Measurements from ENCODE around the gene CTSA. TPM values are rescaled to one million over a fixed set of nuclear protein-coding genes. Genes with fewer than 3 reads are reported as not detected.

CTSA gene
- total RNA-seq, 1 experiment from 2014 or later = 109 TPM

DNA sequence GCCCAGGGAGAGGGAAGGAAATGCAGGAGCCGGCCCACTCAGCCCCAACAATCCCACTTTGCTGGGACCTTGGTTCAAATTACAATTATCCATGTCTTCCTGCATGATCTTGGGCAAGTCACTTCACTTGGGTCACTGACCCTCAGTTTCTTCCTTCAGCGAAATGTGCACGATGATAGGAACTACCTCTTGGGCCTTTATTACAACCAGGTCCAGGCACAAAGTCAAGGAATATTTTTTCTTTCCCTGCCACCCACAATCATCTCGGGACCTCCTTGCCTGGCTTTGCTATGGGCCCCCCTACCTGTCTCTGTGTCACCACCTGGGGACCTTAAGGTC is 21.2 kb downstream of the CTSA start:
- H3K9ac ChIP-seq (ENCODE audit: low read length) = no peak overlapping the region
- no peaks in the 10 kb centered on the region for H3K36me3 ChIP-seq (ENCODE audit: control insufficient read depth in 1 of 2, insufficient read depth in 2 of 2, low read length in 2 of 2)
- intact Hi-C loops (cut with micrococcal nuclease) = no loop called here
- no peak overlapping the region for H3K27ac ChIP-seq (ENCODE audit: low read depth, low read length)
- no peak overlapping the region for H2AFZ ChIP-seq (ENCODE audit: low read depth, low read length, poor library complexity, severe bottlenecking)
- no TSS peak for BruUV-seq (replicated peaks)
- peaks cover 0 to 15% of the 10 kb centered on the region in 2 experiments; a peak in 3 of 4 replicates for H3K4me1 ChIP-seq (ENCODE audit: control insufficient read depth in 1 of 2, insufficient read depth in 2 of 2, low read length in 2 of 2)
- DNase-seq (ENCODE audit: low read depth, low spot score) (no peak), ATAC-seq (no peak)
- CTCF ChIA-PET = no interaction called here
- H3K27me3 ChIP-seq (ENCODE audit: insufficient read depth, low read length) = no peaks in the 10 kb centered on the region
- H3K4me2 ChIP-seq (ENCODE audit: low read length) = no peak overlapping the region
- H3K9me3 ChIP-seq (ENCODE audit: control insufficient read depth in 1 of 2, insufficient read depth in 1 of 2, low read depth in 1 of 2, low read length in 2 of 2) = no peaks in the 10 kb centered on the region
- H3K9me2 ChIP-seq (ENCODE audit: insufficient read depth) = no peaks in the 10 kb centered on the region
- no peaks in the 10 kb centered on the region for H4K20me1 ChIP-seq (ENCODE audit: insufficient read depth)
- RAD21 ChIA-PET (ENCODE audit: low non-redundant PET in 1 of 2, low total read pairs in 2 of 2, uncharacterized antibody in 2 of 2, unreplicated experiment in 2 of 2) = no interaction called here
- no peak overlapping the region for H3K4me3 ChIP-seq (replicated peaks in 1 of 2; ENCODE audit: low read depth in 1 of 2, low read length in 2 of 2)
- POLR2A ChIA-PET = no interaction called here
- TF ChIP-seq YY1 (IDR thresholded peaks at IDR 0.05; ENCODE audit: extremely low read depth, insufficient replicate concordance, low read depth, low read length) (no peak), POLR2AphosphoS5 (IDR thresholded peaks at IDR 0.05; ENCODE audit: low read depth, low read length) (no peak), JUND (IDR thresholded peaks at IDR 0.05) (no peak), EZH2 (IDR thresholded peaks at IDR 0.05) (no peak), SRF (IDR thresholded peaks at IDR 0.05; ENCODE audit: low read depth) (no peak)
- TF ChIP-seq, protein P1, sequence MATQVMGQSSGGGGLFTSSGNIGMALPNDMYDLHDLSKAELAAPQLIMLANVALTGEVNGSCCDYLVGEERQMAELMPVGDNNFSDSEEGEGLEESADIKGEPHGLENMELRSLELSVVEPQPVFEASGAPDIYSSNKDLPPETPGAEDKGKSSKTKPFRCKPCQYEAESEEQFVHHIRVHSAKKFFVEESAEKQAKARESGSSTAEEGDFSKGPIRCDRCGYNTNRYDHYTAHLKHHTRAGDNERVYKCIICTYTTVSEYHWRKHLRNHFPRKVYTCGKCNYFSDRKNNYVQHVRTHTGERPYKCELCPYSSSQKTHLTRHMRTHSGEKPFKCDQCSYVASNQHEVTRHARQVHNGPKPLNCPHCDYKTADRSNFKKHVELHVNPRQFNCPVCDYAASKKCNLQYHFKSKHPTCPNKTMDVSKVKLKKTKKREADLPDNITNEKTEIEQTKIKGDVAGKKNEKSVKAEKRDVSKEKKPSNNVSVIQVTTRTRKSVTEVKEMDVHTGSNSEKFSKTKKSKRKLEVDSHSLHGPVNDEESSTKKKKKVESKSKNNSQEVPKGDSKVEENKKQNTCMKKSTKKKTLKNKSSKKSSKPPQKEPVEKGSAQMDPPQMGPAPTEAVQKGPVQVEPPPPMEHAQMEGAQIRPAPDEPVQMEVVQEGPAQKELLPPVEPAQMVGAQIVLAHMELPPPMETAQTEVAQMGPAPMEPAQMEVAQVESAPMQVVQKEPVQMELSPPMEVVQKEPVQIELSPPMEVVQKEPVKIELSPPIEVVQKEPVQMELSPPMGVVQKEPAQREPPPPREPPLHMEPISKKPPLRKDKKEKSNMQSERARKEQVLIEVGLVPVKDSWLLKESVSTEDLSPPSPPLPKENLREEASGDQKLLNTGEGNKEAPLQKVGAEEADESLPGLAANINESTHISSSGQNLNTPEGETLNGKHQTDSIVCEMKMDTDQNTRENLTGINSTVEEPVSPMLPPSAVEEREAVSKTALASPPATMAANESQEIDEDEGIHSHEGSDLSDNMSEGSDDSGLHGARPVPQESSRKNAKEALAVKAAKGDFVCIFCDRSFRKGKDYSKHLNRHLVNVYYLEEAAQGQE (IDR thresholded peaks at IDR 0.05; ENCODE audit: low read depth) = no peak
- TF ChIP-seq, protein P2, sequence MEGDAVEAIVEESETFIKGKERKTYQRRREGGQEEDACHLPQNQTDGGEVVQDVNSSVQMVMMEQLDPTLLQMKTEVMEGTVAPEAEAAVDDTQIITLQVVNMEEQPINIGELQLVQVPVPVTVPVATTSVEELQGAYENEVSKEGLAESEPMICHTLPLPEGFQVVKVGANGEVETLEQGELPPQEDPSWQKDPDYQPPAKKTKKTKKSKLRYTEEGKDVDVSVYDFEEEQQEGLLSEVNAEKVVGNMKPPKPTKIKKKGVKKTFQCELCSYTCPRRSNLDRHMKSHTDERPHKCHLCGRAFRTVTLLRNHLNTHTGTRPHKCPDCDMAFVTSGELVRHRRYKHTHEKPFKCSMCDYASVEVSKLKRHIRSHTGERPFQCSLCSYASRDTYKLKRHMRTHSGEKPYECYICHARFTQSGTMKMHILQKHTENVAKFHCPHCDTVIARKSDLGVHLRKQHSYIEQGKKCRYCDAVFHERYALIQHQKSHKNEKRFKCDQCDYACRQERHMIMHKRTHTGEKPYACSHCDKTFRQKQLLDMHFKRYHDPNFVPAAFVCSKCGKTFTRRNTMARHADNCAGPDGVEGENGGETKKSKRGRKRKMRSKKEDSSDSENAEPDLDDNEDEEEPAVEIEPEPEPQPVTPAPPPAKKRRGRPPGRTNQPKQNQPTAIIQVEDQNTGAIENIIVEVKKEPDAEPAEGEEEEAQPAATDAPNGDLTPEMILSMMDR (IDR thresholded peaks at IDR 0.05 in 2 of 3, conservative IDR thresholded peaks at IDR 0.05 in 1 of 3; ENCODE audit: borderline replicate concordance in 1 of 3, insufficient read depth in 1 of 3, low read depth in 2 of 3, low read length in 2 of 3) = no peak
- no peaks in the 10 kb centered on the region for H3K79me2 ChIP-seq (ENCODE audit: insufficient read depth, low read length)
